Left ventricle myocardium inferior (tissue), 1 donor: ENCODE measurements around the gene MLF2. TPM values are rescaled to one million over a fixed set of nuclear protein-coding genes. Genes with fewer than 3 reads are reported as not detected.

Source experiments
- DNase-seq: peaks from one replicate; pipeline ENCODE4 v3.0.0-alpha.2; 2020
- H3K27ac ChIP-seq: fragments of 200-600 bp; replicated peaks from 2 replicates; pipeline ENCODE4 v1.8.0; 2021
- H3K27me3 ChIP-seq: fragments of 200-600 bp; 2 replicates; pipeline ENCODE4 v1.8.0; 2021; ENCODE audit warnings: low read depth
- H3K36me3 ChIP-seq: fragments of 200-600 bp; 2 replicates; pipeline ENCODE4 v1.8.0; 2021
- H3K4me1 ChIP-seq: fragments of 200-600 bp; 2 replicates; pipeline ENCODE4 v1.8.0; 2021
- H3K4me3 ChIP-seq: fragments of 200-600 bp; 2 replicates; pipeline ENCODE4 v1.8.0; 2021; ENCODE audit warnings: mild to moderate bottlenecking, moderate library complexity
- H3K9me3 ChIP-seq: fragments of 200-600 bp; replicated peaks from 2 replicates; pipeline ENCODE4 v1.8.0; 2021
- intact Hi-C: fragments of 100-400 bp; cut with micrococcal nuclease; formaldehyde crosslinking; loops from one replicate; pipeline ENCODE4 v1.11.0; 2022
- total RNA-seq: library from RNA; stranded (reverse); fragmentation: NEBNext Ultra II Directional; extraction: Animal tissue kit (Norgen Biotek cat#: 25700); gene quantifications from one replicate; pipeline ENCODE4 v1.2.1, GENCODE V29; 2021
- TF ChIP-seq, protein P1 (sequence below): fragments of 200-600 bp; IDR thresholded peaks from 2 replicates; pipeline ENCODE4 v1.8.0; 2021; ENCODE audit warnings: antibody characterized with exemption, mild to moderate bottlenecking, borderline replicate concordance
- donor health status: DM: no; HTN: yes; CAD: no; lungs with severe emphysema.

The MLF2 gene
- total RNA-seq, 1 donor from 2014 or later = 153 TPM

DNA sequence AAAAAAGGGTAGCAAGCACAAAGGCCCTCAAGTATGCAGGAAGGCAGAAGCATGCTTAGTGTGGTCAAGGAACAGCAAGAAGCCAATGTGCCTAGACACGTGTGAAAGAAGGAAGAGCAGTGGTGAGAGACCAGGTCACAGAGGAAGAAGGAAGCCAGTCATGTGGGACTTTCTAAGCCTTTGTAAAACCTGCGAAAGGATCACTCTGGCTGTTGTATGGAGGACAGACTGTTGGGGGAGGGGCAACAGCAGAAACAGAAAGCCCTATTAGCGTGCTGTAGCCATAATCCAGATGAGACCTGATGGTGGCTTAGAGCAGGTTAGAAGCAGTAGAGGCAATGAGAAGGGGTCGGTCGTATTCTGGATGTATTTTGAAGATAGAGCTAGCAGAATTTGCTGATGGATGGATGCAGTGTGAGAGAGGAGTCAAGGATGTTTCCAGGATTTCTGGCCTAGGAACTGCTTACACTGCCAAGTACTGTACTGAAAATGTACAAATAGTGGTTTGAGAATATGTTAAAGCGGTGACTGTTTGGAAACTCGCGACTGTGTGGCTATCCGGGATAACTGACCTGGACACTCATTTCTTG lies 5.7 kb upstream of the MLF2 start:
- no peak for DNase-seq
- intact Hi-C loops = no loop called here
- TF ChIP-seq, protein P1, sequence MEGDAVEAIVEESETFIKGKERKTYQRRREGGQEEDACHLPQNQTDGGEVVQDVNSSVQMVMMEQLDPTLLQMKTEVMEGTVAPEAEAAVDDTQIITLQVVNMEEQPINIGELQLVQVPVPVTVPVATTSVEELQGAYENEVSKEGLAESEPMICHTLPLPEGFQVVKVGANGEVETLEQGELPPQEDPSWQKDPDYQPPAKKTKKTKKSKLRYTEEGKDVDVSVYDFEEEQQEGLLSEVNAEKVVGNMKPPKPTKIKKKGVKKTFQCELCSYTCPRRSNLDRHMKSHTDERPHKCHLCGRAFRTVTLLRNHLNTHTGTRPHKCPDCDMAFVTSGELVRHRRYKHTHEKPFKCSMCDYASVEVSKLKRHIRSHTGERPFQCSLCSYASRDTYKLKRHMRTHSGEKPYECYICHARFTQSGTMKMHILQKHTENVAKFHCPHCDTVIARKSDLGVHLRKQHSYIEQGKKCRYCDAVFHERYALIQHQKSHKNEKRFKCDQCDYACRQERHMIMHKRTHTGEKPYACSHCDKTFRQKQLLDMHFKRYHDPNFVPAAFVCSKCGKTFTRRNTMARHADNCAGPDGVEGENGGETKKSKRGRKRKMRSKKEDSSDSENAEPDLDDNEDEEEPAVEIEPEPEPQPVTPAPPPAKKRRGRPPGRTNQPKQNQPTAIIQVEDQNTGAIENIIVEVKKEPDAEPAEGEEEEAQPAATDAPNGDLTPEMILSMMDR = no peak
- Histone ChIP-seq H3K4me3 (no peak overlapping the region), H3K4me1 (peaks cover 19% of the 10 kb centered on the region), H3K27ac (no peak overlapping the region), H3K9me3 (no peaks in the 10 kb centered on the region), H3K36me3 (no peaks in the 10 kb centered on the region), H3K27me3 (no peaks in the 10 kb centered on the region)

DNA sequence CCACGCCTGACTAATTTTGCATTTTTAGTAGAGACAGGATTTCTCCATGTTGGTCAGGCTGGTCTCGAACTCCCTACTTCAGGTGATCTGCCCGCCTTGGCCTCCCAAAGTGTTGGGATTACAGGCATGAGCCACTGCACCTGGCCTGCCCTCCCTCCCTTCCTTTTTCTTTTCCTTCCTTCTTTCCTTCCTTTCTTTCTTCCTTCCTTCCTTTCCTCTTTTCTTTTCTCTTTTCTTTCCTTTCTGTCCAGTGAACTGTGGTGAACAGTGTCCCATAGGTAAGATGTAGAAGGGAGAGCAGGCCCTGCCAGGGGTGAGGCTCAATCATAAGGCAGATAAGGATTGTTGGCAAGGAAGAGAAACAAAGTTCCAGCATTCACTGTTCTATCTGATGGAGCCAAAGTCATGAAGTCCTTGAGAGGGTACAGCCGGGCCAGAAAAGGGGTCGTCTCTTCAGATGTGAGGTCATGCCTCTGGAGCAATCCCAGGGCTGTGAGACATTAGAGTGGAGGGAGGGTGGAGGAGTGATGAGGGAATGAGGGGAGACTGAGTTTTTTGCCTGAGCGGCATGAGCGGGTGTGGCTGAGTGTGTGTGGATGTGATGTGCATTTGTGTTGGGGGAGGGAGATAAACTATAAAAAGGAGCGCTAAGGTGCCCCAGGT lies 4.2 kb upstream of the MLF2 start:
- Histone ChIP-seq H3K9me3 (no peaks in the 10 kb centered on the region), H3K27ac (no peak overlapping the region), H3K36me3 (no peaks in the 10 kb centered on the region), H3K4me3 (no peak overlapping the region), H3K4me1 (peaks cover 22% of the 10 kb centered on the region), H3K27me3 (no peaks in the 10 kb centered on the region)
- TF ChIP-seq, protein P1 = no peak
- DNase-seq = no peak
- intact Hi-C loops = no loop called here

DNA sequence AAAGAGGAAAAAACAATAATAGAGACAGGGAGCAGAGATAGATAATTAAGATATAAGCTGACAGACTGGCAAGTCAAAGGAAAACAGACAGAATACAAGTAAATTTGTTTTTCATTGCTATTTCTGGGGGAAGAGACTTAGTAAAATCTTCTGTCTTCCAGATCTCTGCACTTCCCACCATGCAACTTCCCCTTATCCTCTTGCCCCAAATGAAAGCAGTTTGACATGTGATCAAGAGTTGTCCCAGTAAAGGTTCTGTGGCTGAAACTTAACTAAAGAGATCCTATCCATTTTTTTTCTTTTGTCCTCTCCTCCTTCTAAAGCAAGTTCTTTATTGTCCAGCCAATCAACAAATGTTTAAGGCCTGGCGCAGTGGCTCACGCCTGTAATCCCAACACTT lies 1.5 kb upstream of the MLF2 start:
- Histone ChIP-seq H3K27ac (peak overlapping the region; percentile 100), H3K4me1 (peaks cover 32% of the 10 kb centered on the region), H3K9me3 (no peaks in the 10 kb centered on the region), H3K36me3 (peaks cover 24% of the 10 kb centered on the region), H3K27me3 (no peaks in the 10 kb centered on the region), H3K4me3 (no peak overlapping the region)
- intact Hi-C loops = no loop called here
- TF ChIP-seq, protein P1 = no peak
- DNase-seq = no peak

GRCh38 chr12:6753772-6754356 lies 923 bp upstream of the MLF2 start:
- Histone ChIP-seq H3K4me3 (peak overlapping the region; percentile 99), H3K36me3 (peaks cover 29% of the 10 kb centered on the region), H3K27me3 (no peaks in the 10 kb centered on the region), H3K27ac (peak overlapping the region; percentile 100), H3K9me3 (no peaks in the 10 kb centered on the region), H3K4me1 (peaks cover 32% of the 10 kb centered on the region)
- TF ChIP-seq, protein P1 = peak; percentile 98
- no peak for DNase-seq
- intact Hi-C loops = no loop called here

DNA sequence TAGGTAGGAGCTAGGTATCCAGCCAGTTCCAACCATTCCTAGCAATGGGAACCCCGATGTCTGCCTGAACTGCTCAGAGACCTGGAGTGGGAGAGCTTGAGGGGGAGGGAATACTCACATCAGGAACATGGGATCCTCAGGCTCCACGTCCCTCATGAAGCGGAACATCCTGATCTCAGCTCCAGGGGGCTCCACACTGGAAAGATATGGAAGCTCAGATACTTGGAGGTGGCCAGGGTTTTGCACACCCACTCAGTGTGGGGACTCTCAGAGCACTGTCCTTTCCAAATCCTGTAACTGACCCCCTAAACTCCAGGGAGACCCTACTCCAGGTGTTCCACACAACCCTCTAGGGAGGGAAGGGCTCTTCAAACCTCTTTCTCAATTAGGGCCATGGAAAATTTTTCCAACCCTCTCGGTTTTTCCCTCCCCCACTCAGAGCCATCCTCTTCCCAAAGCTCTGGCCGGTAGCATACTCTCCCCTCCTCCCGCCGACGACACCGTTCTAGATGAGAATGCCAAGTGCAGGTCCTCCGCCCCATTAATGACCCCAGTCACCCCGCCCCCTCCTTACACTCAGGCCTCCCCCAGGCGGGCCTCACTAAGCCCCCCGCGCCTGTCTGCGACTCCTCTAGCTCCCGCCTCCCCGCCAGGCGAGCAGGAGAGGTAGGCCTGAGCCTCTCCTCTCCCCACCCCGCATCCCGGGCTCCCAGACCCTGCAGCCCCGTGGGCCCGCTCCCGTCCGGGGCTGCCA lies 597 bp downstream of the MLF2 start:
- peak overlapping the region; percentile 99 for H3K4me3 ChIP-seq
- H3K9me3 ChIP-seq = no peaks in the 10 kb centered on the region
- TF ChIP-seq, protein P1 = no peak
- intact Hi-C loops = no loop called here
- DNase-seq = peak; percentile 55
- peaks cover 44% of the 10 kb centered on the region for H3K36me3 ChIP-seq
- peaks cover 30% of the 10 kb centered on the region for H3K4me1 ChIP-seq
- H3K27ac ChIP-seq = peak overlapping the region; percentile 100
- H3K27me3 ChIP-seq = no peaks in the 10 kb centered on the region
